ENCODE results near the gene SGSM1. TPM values are rescaled to one million over a fixed set of nuclear protein-coding genes. Genes with fewer than 3 reads are reported as not detected.

Gene SGSM1
- total and polyA plus RNA-seq, 12 donors = 1.1 to 14.3 (median 7.8) TPM

GRCh38 chr22:24968066-24968561 lies 162.1 kb downstream of the SGSM1 start:
- ATAC-seq (peak in 5 of 8 donors; percentile 10 to 57 (median 30)), DNase-seq (peak in 1 of 2 donors; percentile 29)
- intact Hi-C loops (cut with DNase I) = loop anchor here in 1 of 10 donors (5.0 kb wide), 1 partner anchor 49 kb away; no protein-coding TSS in a partner anchor
- H3K9me3 ChIP-seq = no peaks in the 10 kb centered on the region
- peaks cover 15 to 95% (median 62%) of the 10 kb centered on the region in 9 donors for H3K4me1 ChIP-seq
- TF ChIP-seq CTCF (IDR thresholded peaks at IDR 0.05) = no peak
- no peaks in the 10 kb centered on the region for H3K27me3 ChIP-seq
- no peak overlapping the region for H3K4me3 ChIP-seq
- peak overlapping the region in 9 of 10 donors; percentile 4 to 89 (median 79) for H3K27ac ChIP-seq
- 54 to 65% methylated on average over 8 of the region's 8 CpGs for WGBS, 2 donors
- no peaks in the 10 kb centered on the region for H3K36me3 ChIP-seq

- peak; percentile 79 to 93 (median 88) for ATAC-seq
- DNase-seq = peak; percentile 56 to 85
- intact Hi-C loops (cut with DNase I) = loop anchor here in 3 of 10 donors (5.0 kb wide), 2 partner anchors 48 to 58 kb away; no protein-coding TSS in a partner anchor
- Histone ChIP-seq H3K27ac (peak overlapping the region; percentile 75 to 89 (median 81)), H3K27me3 (no peaks in the 10 kb centered on the region), H3K9me3 (no peaks in the 10 kb centered on the region), H3K4me1 (peaks cover 12 to 94% (median 61%) of the 10 kb centered on the region in 9 donors), H3K4me3 (peak overlapping the region in 2 of 10 donors; percentile 23 to 27), H3K36me3 (no peaks in the 10 kb centered on the region)
- WGBS, 2 donors = 36 to 43% methylated on average over 12 of the region's 12 CpGs
- no peak for TF ChIP-seq CTCF (IDR thresholded peaks at IDR 0.05)
Measured at GRCh38 chr22:24969560-24970301, 163.7 kb downstream of the SGSM1 start.

- no peak for DNase-seq
- 64 to 97% methylated on average over 2 of the region's 2 CpGs for WGBS, 2 donors
- Histone ChIP-seq H3K27me3 (no peaks in the 10 kb centered on the region), H3K27ac (peak overlapping the region in 1 of 10 donors; percentile 84), H3K4me1 (peaks cover 25 to 91% (median 60%) of the 10 kb centered on the region in 9 donors), H3K9me3 (no peaks in the 10 kb centered on the region), H3K36me3 (no peaks in the 10 kb centered on the region), H3K4me3 (no peak overlapping the region)
- intact Hi-C loops (cut with DNase I) = loop anchor here in 2 of 10 donors (5.0 kb wide), 2 partner anchors 45 to 55 kb away; no protein-coding TSS in a partner anchor
- no peak for ATAC-seq
- TF ChIP-seq CTCF (IDR thresholded peaks at IDR 0.05) = no peak
Measured at GRCh38 chr22:24972369-24972768, 166.4 kb downstream of the SGSM1 start.

- H3K27me3 ChIP-seq = no peaks in the 10 kb centered on the region
- no peak for DNase-seq
- intact Hi-C loops (cut with DNase I) = loop anchor here in 2 of 10 donors (5.0 kb wide), 2 partner anchors 43 to 53 kb away; no protein-coding TSS in a partner anchor
- H3K9me3 ChIP-seq = no peaks in the 10 kb centered on the region
- peaks cover 30 to 91% (median 55%) of the 10 kb centered on the region in 9 donors for H3K4me1 ChIP-seq
- H3K27ac ChIP-seq = peak overlapping the region in 6 of 10 donors; percentile 17 to 39 (median 30)
- no peaks in the 10 kb centered on the region for H3K36me3 ChIP-seq
- no peak overlapping the region for H3K4me3 ChIP-seq
- TF ChIP-seq CTCF (IDR thresholded peaks at IDR 0.05) = no peak
- WGBS, 2 donors = 71 to 78% methylated on average over 6 of the region's 6 CpGs
- no peak for ATAC-seq
Measured at GRCh38 chr22:24973872-24974271, 167.9 kb downstream of the SGSM1 start.

Data from heart right ventricle (tissue), 16 donors.